ENCODE results near the gene RAC2. TPM values are rescaled to one million over a fixed set of nuclear protein-coding genes. Genes with fewer than 3 reads are reported as not detected.

RAC2 gene
- total RNA-seq, 1 donor from 2014 or later, result 46.4 TPM

- no peak for DNase-seq (ENCODE audit: low spot score)
Measured at GRCh38 chr22:37275622-37276021, 31.6 kb upstream of the RAC2 start.

GRCh38 chr22:37275134-37275533 lies 31.1 kb upstream of the RAC2 start:
- DNase-seq (ENCODE audit: low spot score), result no peak

GRCh38 chr22:37274380-37274862 lies 30.4 kb upstream of the RAC2 start:
- DNase-seq (ENCODE audit: low spot score), result peak; percentile 35

- DNase-seq (ENCODE audit: low spot score), result no peak
Measured at GRCh38 chr22:37273846-37274225, 29.8 kb upstream of the RAC2 start.

GRCh38 chr22:37273126-37273845 lies 29.2 kb upstream of the RAC2 start:
- no peak for DNase-seq (ENCODE audit: low spot score)

GRCh38 chr22:37270928-37271650 lies 27.0 kb upstream of the RAC2 start:
- DNase-seq (ENCODE audit: low spot score), result no peak

GRCh38 chr22:37269936-37270678 lies 26.0 kb upstream of the RAC2 start:
- DNase-seq (ENCODE audit: low spot score), result no peak

GRCh38 chr22:37267661-37268413 lies 23.8 kb upstream of the RAC2 start:
- no peak for DNase-seq (ENCODE audit: low spot score)

- DNase-seq (ENCODE audit: low spot score), result no peak
Measured at GRCh38 chr22:37267135-37267587, 23.1 kb upstream of the RAC2 start.

GRCh38 chr22:37266581-37267134 lies 22.6 kb upstream of the RAC2 start:
- DNase-seq (ENCODE audit: low spot score), result no peak

GRCh38 chr22:37263966-37264887 lies 20.2 kb upstream of the RAC2 start:
- no peak for DNase-seq (ENCODE audit: low spot score)

- DNase-seq (ENCODE audit: low spot score), result no peak
Measured at GRCh38 chr22:37262346-37262745, 18.3 kb upstream of the RAC2 start.

GRCh38 chr22:37260901-37261336 lies 16.9 kb upstream of the RAC2 start:
- DNase-seq (ENCODE audit: low spot score), result peak; percentile 53

GRCh38 chr22:37260155-37260795 lies 16.2 kb upstream of the RAC2 start:
- DNase-seq (ENCODE audit: low spot score), result no peak

GRCh38 chr22:37259540-37260029 lies 15.5 kb upstream of the RAC2 start:
- no peak for DNase-seq (ENCODE audit: low spot score)

GRCh38 chr22:37258753-37259401 lies 14.8 kb upstream of the RAC2 start:
- no peak for DNase-seq (ENCODE audit: low spot score)

GRCh38 chr22:37258005-37258752 lies 14.1 kb upstream of the RAC2 start:
- DNase-seq (ENCODE audit: low spot score), result no peak

- no peak for DNase-seq (ENCODE audit: low spot score)
Measured at GRCh38 chr22:37256075-37256726, 12.1 kb upstream of the RAC2 start.

Data from mucosa of gallbladder (tissue), 1 donor.